Prostate gland (tissue), 2 donors: Measurements from ENCODE around the gene HOXA7.

Source experiments
- POLR2A ChIP-seq: fragments of 450-650 bp; IDR thresholded peaks from one replicate; pipeline ENCODE4 v1.6.1; 2016; ENCODE audit warnings: antibody characterized with exemption, mild to moderate bottlenecking
- POLR2AphosphoS5 ChIP-seq: sonication (generic); formaldehyde crosslinking; IDR thresholded peaks from one replicate; pipeline ENCODE4 v1.6.1; 2017; ENCODE audit warnings: antibody characterized with exemption
- TF ChIP-seq, protein P1 (sequence below), 4 experiments: fragments of 200-600 bp in 2 of 4; fragments of 450-650 bp in 2 of 4; sonication (generic) in 2 of 4; IDR thresholded peaks; 1 replicate in 3 of 4; 2 replicates in 1 of 4; pipeline ENCODE4 v1.5.1; 2016 to 2019; ENCODE audit warnings: antibody characterized with exemption in 4 of 4, mild to moderate bottlenecking in 2 of 4, moderate library complexity in 2 of 4

DNA sequence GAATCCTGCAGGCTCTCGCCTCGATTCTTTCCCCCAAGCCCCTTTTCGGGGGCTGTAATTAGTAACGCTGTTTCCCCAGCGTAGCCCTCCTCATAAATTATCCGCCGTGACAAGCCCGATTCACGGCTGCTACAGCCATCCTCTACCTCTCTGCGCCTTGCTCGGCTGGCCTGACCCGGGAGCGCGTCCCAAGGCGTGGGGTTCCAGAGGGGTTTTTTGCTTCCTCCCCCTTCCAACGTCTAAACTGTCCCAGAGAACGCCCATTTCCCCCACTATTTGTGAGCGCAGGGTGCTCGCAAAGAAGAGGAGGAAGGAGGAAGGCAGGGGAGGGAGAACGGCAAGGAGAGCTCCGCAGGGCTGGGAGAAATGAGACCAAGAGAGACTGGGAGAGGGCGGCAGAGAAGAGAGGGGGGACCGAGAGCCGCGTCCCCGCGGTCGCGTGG lies 13.9 kb downstream of the HOXA7 start:
- TF ChIP-seq, protein P1, sequence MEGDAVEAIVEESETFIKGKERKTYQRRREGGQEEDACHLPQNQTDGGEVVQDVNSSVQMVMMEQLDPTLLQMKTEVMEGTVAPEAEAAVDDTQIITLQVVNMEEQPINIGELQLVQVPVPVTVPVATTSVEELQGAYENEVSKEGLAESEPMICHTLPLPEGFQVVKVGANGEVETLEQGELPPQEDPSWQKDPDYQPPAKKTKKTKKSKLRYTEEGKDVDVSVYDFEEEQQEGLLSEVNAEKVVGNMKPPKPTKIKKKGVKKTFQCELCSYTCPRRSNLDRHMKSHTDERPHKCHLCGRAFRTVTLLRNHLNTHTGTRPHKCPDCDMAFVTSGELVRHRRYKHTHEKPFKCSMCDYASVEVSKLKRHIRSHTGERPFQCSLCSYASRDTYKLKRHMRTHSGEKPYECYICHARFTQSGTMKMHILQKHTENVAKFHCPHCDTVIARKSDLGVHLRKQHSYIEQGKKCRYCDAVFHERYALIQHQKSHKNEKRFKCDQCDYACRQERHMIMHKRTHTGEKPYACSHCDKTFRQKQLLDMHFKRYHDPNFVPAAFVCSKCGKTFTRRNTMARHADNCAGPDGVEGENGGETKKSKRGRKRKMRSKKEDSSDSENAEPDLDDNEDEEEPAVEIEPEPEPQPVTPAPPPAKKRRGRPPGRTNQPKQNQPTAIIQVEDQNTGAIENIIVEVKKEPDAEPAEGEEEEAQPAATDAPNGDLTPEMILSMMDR (IDR thresholded peaks at IDR 0.05), result no peak
- TF ChIP-seq POLR2A (no peak), POLR2AphosphoS5 (no peak)
